Hematopoietic multipotent progenitor cell treated with erythropoietin and hydrocortisone succinate and interleukin-3 and kit ligand, for 17 days (in vitro differentiated cells): Measurements from ENCODE around the gene EXTL1.

Experiments used
- DNase-seq: peaks from one replicate; pipeline ENCODE4 v3.0.0-alpha.2; 2015; ENCODE audit warnings: low spot score

The EXTL1 gene

GRCh38 chr1:26025060-26025459 is 3.5 kb downstream of the EXTL1 start:
- DNase-seq, result no peak

- no peak for DNase-seq
Measured at GRCh38 chr1:26025517-26025916, 3.9 kb downstream of the EXTL1 start.

- DNase-seq, result no peak
Measured at GRCh38 chr1:26027716-26028489, 6.3 kb downstream of the EXTL1 start.

GRCh38 chr1:26028490-26028980 is 7.0 kb downstream of the EXTL1 start:
- no peak for DNase-seq

DNA sequence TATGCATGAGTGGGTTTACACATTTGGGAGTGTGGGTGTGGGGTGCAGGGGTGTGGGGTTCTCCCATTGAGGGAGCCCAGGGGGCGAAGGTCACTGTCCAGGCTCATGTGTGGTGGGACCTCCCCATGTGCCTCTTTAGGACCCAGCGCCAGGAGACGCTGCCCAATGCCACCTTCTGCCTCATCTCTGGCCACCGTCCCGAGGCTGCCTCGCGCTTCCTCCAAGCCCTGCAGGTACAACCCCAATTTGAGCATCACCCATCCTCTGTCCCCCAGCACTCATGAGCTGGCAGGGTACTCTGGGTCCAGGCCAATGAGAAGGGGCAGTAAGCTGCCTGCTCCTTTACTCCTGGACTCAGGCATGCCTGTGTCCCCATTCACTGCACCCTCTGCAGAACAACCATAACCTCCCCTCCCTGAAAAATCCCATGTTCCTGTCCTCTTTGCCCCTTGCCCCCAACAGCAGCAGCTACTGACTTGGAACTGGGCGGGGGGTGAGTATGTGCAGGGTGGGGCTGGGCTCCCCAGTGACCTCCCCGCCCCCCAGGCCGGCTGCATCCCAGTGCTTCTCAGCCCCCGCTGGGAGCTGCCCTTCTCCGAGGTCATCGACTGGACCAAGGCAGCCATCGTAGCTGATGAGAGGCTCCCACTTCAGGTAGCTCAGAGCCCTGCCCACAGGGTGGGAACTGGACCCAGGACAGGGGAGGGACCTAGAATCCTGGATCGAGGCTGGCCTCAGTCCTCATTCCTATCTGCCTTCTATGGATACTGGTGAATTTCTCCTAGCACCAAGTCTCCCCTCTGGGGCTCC is 7.7 kb downstream of the EXTL1 start:
- DNase-seq, result no peak

- DNase-seq, result no peak
Measured at GRCh38 chr1:26029864-26030481, 8.4 kb downstream of the EXTL1 start.

- no peak for DNase-seq
Measured at GRCh38 chr1:26031196-26031595, 9.6 kb downstream of the EXTL1 start.

DNA sequence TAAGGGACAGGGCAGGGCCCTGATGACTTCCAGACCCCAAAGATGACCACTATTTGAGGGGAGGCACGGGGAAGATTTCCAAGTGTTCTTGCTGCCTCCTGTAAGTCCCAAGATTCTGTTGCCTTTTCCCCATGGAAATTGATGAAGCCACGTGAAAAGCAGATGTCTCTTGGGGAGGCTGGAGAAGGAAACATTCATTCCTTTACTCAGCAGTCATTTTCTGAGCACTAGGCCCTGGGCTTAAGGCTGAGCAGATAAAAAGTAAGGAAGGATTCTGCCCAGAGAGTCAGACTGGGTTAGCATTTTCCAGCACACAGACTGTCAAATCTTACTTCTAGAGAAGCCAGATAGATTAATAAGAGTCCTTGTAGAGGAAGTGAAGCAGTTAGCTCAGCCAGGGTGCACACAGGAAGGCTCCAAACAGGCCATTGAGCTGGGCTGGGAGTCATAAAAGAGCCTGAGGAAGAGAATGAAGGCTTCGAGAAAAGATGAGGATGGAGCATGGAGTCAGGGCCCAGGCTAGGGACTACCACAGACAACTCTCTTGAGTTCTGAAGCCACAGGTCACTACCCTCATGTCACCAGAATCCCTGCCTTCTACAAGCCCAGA is 10.1 kb downstream of the EXTL1 start:
- no peak for DNase-seq

- no peak for DNase-seq
Measured at GRCh38 chr1:26032656-26033357, 11.2 kb downstream of the EXTL1 start.

GRCh38 chr1:26034504-26035202 is 13.1 kb downstream of the EXTL1 start:
- DNase-seq, result no peak

GRCh38 chr1:26035203-26035958 is 13.8 kb downstream of the EXTL1 start:
- peak; percentile 91 for DNase-seq

- peak; percentile 81 for DNase-seq
Measured at GRCh38 chr1:26035959-26036755, 14.6 kb downstream of the EXTL1 start.

GRCh38 chr1:26036756-26037281 is 15.2 kb downstream of the EXTL1 start:
- DNase-seq, result no peak

- DNase-seq, result no peak
Measured at GRCh38 chr1:26037904-26038303, 16.3 kb downstream of the EXTL1 start.

DNA sequence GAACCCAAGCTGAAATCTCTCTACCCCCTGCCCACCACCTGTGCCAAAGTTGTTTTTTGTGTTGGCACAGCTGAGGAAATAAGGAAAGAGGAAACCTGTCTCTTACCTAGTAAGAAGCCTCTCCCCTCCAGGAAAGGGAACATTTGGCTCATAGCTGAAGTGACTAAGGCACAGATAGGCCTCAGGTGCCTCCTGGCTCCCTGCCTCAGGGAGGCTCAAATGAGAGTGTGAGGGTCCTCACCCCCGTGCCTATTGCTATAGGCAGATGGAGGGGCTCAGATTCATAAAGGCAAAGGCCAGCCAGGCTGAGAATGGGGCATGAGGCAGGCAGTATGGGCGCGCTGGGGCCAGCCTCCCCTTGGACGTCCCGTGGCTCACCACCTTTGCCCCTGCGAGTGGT is 16.9 kb downstream of the EXTL1 start:
- DNase-seq, result no peak

- DNase-seq, result no peak
Measured at GRCh38 chr1:26038904-26039303, 17.3 kb downstream of the EXTL1 start.

DNA sequence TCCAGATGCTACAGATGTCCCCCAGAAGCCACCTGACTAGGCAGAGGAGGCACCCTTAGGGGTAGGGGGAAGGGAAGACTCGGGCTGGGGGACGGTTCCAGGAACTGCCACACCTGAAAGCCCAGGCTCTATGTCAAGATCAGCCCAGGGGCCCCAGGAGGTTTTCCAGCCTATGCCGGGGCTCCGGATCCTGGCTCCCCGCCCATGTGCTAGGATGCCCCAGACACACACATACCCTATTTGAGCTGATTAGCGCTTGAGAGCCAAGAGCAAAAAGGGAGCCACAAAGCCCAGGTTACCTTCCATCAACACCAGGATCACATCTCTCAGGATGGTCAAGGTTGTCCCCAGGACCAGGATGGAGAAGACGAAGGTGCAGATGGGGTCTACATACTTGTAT is 19.8 kb downstream of the EXTL1 start:
- no peak for DNase-seq

GRCh38 chr1:26041978-26042377 is 20.4 kb downstream of the EXTL1 start:
- no peak for DNase-seq

GRCh38 chr1:26043765-26044164 is 22.2 kb downstream of the EXTL1 start:
- no peak for DNase-seq
